HUES48 (cell line): ENCODE measurements around the gene PTPRD.

Experiments
- H3K27ac ChIP-seq: one replicate; pipeline ENCODE4 v1.7.0; 2013; ENCODE audit warnings: low read depth, low read length, inconsistent platforms
- H3K27me3 ChIP-seq: 2 replicates; pipeline ENCODE4 v1.6.1; 2013; ENCODE audit warnings: mild to moderate bottlenecking, low read length; ENCODE audit not compliant: control insufficient read depth, insufficient read depth
- H3K36me3 ChIP-seq: 2 replicates; pipeline ENCODE4 v1.6.1; 2013; ENCODE audit warnings: low read length; ENCODE audit not compliant: control insufficient read depth, insufficient read depth
- H3K4me1 ChIP-seq: 2 replicates; pipeline ENCODE4 v1.6.1; 2013; ENCODE audit warnings: mild to moderate bottlenecking, low read length; ENCODE audit not compliant: control insufficient read depth, insufficient read depth
- H3K4me3 ChIP-seq: 2 replicates; pipeline ENCODE4 v1.5.1; 2013; ENCODE audit warnings: mild to moderate bottlenecking, low read depth, low read length
- H3K9ac ChIP-seq: 2 replicates; pipeline ENCODE4 v1.6.1; 2013; ENCODE audit warnings: mild to moderate bottlenecking, low read depth, low read length, moderate library complexity
- H3K9me3 ChIP-seq: 2 replicates; pipeline ENCODE4 v1.6.1; 2013; ENCODE audit warnings: low read length; ENCODE audit not compliant: control insufficient read depth, insufficient read depth

PTPRD gene

GRCh38 chr9:8364026-8364752, 2248.6 kb downstream of the PTPRD start:
- Histone ChIP-seq H3K9ac (no peak overlapping the region), H3K36me3 (no peaks in the 10 kb centered on the region), H3K27ac (no peak overlapping the region), H3K4me1 (no peaks in the 10 kb centered on the region), H3K4me3 (no peak overlapping the region), H3K9me3 (no peaks in the 10 kb centered on the region), H3K27me3 (no peaks in the 10 kb centered on the region)

GRCh38 chr9:8362250-8362649, 2250.6 kb downstream of the PTPRD start:
- Histone ChIP-seq H3K4me1 (no peaks in the 10 kb centered on the region), H3K9me3 (no peaks in the 10 kb centered on the region), H3K27ac (no peak overlapping the region), H3K27me3 (no peaks in the 10 kb centered on the region), H3K36me3 (no peaks in the 10 kb centered on the region), H3K4me3 (no peak overlapping the region), H3K9ac (no peak overlapping the region)

- Histone ChIP-seq H3K27me3 (no peaks in the 10 kb centered on the region), H3K9ac (no peak overlapping the region), H3K4me1 (no peaks in the 10 kb centered on the region), H3K4me3 (no peak overlapping the region), H3K27ac (no peak overlapping the region), H3K9me3 (no peaks in the 10 kb centered on the region), H3K36me3 (no peaks in the 10 kb centered on the region)
Observed at GRCh38 chr9:8361364-8361763, 2251.4 kb downstream of the PTPRD start.

DNA sequence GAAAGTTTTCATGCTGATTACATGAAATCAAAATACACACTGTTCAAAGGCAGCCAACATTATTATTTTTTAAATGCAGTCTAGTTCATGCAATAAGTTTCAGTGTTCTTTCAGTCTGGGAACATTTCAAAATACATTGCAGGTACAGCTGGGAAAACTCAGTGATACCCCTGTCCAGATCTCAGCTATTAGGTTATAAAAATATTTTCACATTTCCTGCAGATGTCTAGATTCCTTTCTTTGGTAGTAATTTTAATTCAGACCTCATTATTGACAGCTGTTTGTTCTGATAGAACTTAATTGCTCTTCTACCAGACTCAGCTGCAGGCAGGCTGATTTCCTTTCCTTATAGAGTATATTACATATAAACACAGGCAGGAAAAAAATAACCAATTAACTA, 2256.4 kb downstream of the PTPRD start:
- H3K36me3 ChIP-seq: no peaks in the 10 kb centered on the region
- no peak overlapping the region for H3K27ac ChIP-seq
- no peaks in the 10 kb centered on the region for H3K27me3 ChIP-seq
- H3K9me3 ChIP-seq: no peaks in the 10 kb centered on the region
- H3K4me1 ChIP-seq: no peaks in the 10 kb centered on the region
- no peak overlapping the region for H3K4me3 ChIP-seq
- H3K9ac ChIP-seq: no peak overlapping the region

- Histone ChIP-seq H3K27me3 (no peaks in the 10 kb centered on the region), H3K27ac (no peak overlapping the region), H3K4me3 (no peak overlapping the region), H3K36me3 (no peaks in the 10 kb centered on the region), H3K9me3 (no peaks in the 10 kb centered on the region), H3K9ac (no peak overlapping the region), H3K4me1 (no peaks in the 10 kb centered on the region)
Observed at GRCh38 chr9:8351436-8351835, 2261.4 kb downstream of the PTPRD start.

GRCh38 chr9:8349901-8350300, 2262.9 kb downstream of the PTPRD start:
- Histone ChIP-seq H3K4me1 (no peaks in the 10 kb centered on the region), H3K27ac (no peak overlapping the region), H3K4me3 (no peak overlapping the region), H3K27me3 (no peaks in the 10 kb centered on the region), H3K9ac (no peak overlapping the region), H3K36me3 (no peaks in the 10 kb centered on the region), H3K9me3 (no peaks in the 10 kb centered on the region)

GRCh38 chr9:8349376-8349775, 2263.4 kb downstream of the PTPRD start:
- H3K9ac ChIP-seq: no peak overlapping the region
- H3K27ac ChIP-seq: no peak overlapping the region
- no peak overlapping the region for H3K4me3 ChIP-seq
- no peaks in the 10 kb centered on the region for H3K36me3 ChIP-seq
- no peaks in the 10 kb centered on the region for H3K9me3 ChIP-seq
- H3K4me1 ChIP-seq: no peaks in the 10 kb centered on the region
- H3K27me3 ChIP-seq: no peaks in the 10 kb centered on the region

DNA sequence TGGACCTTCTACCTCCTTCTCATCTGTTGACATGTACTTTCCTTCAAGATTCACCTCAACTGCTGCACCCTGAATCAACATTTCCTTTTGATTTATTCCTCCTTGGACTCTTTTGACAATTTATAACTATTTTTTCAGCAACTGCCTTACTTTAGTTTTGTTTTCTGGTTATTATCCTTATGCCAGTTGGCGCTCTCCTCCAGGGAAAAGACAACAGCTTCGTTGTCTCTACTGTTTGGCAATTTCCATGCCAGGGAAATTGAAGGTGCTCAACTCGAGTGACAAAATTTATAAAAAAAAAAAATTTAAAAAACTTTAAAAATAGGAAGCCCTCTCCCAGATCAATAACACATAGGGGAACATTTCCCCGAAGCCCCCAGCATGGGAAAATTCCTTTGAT, 2264.0 kb downstream of the PTPRD start:
- no peaks in the 10 kb centered on the region for H3K36me3 ChIP-seq
- no peak overlapping the region for H3K27ac ChIP-seq
- no peak overlapping the region for H3K9ac ChIP-seq

GRCh38 chr9:8346296-8346695, 2266.5 kb downstream of the PTPRD start:
- Histone ChIP-seq H3K4me3 (no peak overlapping the region), H3K27me3 (no peaks in the 10 kb centered on the region), H3K36me3 (no peaks in the 10 kb centered on the region), H3K9me3 (no peaks in the 10 kb centered on the region), H3K27ac (no peak overlapping the region), H3K4me1 (no peaks in the 10 kb centered on the region), H3K9ac (no peak overlapping the region)

More for the DNA sequence above, 2264.0 kb downstream of the PTPRD start:
- H3K4me1 ChIP-seq: no peaks in the 10 kb centered on the region
- H3K27me3 ChIP-seq: no peaks in the 10 kb centered on the region
- no peak overlapping the region for H3K4me3 ChIP-seq
- no peaks in the 10 kb centered on the region for H3K9me3 ChIP-seq

DNA sequence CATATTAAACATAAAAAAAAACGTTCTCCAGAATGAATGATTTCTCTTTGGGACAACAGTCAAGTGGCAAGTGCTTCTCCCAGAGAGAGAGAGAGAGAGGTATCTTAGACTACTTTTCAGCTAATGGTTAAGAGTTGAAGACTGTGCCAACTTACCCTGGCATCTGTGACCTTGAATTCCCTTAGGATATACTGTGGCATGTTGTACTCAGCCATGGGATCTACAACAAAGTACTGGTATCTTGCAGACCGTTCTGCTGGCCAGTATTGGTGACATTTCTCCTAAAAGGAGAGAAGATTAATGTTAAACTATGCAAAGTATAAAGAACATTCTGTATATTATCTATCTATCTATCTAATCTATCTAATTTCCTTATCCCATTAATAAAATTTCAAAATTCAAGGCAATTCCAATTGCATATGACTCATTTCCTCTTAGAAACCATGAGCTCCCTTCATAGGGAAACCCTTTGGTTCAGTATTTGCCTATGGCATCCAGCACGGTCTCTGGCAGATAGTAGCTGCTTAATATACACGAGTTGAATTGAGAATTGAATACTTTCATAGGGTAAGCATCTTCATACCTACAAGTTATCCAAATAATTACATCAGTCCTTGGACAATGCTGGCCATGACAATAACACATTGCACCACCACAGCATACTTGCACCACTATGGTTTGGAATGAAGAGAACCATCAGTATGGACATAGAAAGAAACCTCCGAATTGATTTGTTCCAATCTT, 2273.9 kb downstream of the PTPRD start:
- H3K27me3 ChIP-seq: no peaks in the 10 kb centered on the region
- no peaks in the 10 kb centered on the region for H3K4me1 ChIP-seq
- H3K36me3 ChIP-seq: peaks cover 5% of the 10 kb centered on the region; the same call in 1 of the 2 replicates
- H3K9ac ChIP-seq: no peak overlapping the region
- H3K27ac ChIP-seq: no peak overlapping the region
- H3K9me3 ChIP-seq: no peaks in the 10 kb centered on the region
- no peak overlapping the region for H3K4me3 ChIP-seq
